Endothelial cell (in vitro differentiated cells): ENCODE data around the gene WASF2. TPM values are rescaled to one million over a fixed set of nuclear protein-coding genes. Genes with fewer than 3 reads are reported as not detected.
"Not testable (repeated sequence)": the region's sequence is repeated elsewhere in the genome, so short reads cannot be mapped to it uniquely, and the experiment has no call there.

Experiments
- DNase-seq: peaks from one replicate; pipeline ENCODE4 v3.0.0; 2021; ENCODE audit warnings: low spot score
- H3K27ac Mint-ChIP-seq: one replicate; pipeline ENCODE4 v1.8.0; 2021; ENCODE audit warnings: mixed read lengths, inconsistent platforms; ENCODE audit not compliant: unreplicated experiment
- H3K27me3 Mint-ChIP-seq: one replicate; pipeline ENCODE4 v1.8.0; 2021; ENCODE audit warnings: mild to moderate bottlenecking, moderate library complexity, mixed read lengths, inconsistent platforms; ENCODE audit not compliant: unreplicated experiment
- H3K36me3 Mint-ChIP-seq: one replicate; pipeline ENCODE4 v1.8.0; 2021; ENCODE audit warnings: mild to moderate bottlenecking, low read depth, mixed read lengths, inconsistent platforms; ENCODE audit not compliant: unreplicated experiment
- H3K4me1 Mint-ChIP-seq: one replicate; pipeline ENCODE4 v1.8.0; 2021; ENCODE audit warnings: mild to moderate bottlenecking, mixed read lengths, inconsistent platforms; ENCODE audit not compliant: unreplicated experiment
- H3K4me3 Mint-ChIP-seq: one replicate; pipeline ENCODE4 v1.8.0; 2021; ENCODE audit warnings: mild to moderate bottlenecking, mixed read lengths, inconsistent platforms; ENCODE audit not compliant: unreplicated experiment
- H3K9me3 Mint-ChIP-seq: one replicate; pipeline ENCODE4 v1.8.0; 2021; ENCODE audit warnings: mixed read lengths, inconsistent platforms; ENCODE audit not compliant: unreplicated experiment
- total RNA-seq: library from RNA; stranded (reverse); fragmentation: NEBNext Ultra II Directional; extraction: Animal tissue kit (Norgen Biotek cat#: 25700); gene quantifications from one replicate; pipeline ENCODE4 v1.2.1, GENCODE V29; 2021; ENCODE audit not compliant: unreplicated experiment
- TF ChIP-seq, protein P1 (sequence below): fragments of 200-600 bp; sonication (generic); IDR thresholded peaks from one replicate; pipeline ENCODE4 v1.5.0; 2021; ENCODE audit warnings: antibody characterized with exemption; ENCODE audit not compliant: unreplicated experiment

Gene WASF2
- total RNA-seq, 1 donor from 2014 or later: 272 TPM

DNA sequence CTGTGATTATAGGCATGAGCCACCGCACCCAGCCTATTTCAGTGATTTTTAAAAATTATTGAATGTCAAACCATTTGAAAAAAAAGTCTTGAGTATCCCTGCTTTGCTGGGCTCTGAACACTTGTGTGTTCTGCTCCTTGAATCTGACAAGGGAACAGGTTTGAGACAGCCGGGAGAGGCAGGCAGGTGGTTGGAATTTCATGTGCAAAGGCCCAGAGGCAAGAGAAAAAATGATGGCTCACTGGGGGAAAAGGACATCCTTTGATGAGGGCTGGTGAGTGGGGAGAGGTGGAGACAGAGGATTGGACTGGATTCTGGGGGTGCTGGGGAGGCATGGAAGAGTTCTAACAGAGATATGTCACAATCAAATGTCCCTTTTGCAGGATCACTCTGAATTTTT is 13.1 kb upstream of the WASF2 start:
- H3K4me1 Mint-ChIP-seq: peaks cover 5% of the 10 kb centered on the region
- H3K27me3 Mint-ChIP-seq: peaks cover 3% of the 10 kb centered on the region
- H3K9me3 Mint-ChIP-seq: no peaks in the 10 kb centered on the region
- no peaks in the 10 kb centered on the region for H3K36me3 Mint-ChIP-seq
- H3K4me3 Mint-ChIP-seq: no peak overlapping the region
- TF ChIP-seq, protein P1, sequence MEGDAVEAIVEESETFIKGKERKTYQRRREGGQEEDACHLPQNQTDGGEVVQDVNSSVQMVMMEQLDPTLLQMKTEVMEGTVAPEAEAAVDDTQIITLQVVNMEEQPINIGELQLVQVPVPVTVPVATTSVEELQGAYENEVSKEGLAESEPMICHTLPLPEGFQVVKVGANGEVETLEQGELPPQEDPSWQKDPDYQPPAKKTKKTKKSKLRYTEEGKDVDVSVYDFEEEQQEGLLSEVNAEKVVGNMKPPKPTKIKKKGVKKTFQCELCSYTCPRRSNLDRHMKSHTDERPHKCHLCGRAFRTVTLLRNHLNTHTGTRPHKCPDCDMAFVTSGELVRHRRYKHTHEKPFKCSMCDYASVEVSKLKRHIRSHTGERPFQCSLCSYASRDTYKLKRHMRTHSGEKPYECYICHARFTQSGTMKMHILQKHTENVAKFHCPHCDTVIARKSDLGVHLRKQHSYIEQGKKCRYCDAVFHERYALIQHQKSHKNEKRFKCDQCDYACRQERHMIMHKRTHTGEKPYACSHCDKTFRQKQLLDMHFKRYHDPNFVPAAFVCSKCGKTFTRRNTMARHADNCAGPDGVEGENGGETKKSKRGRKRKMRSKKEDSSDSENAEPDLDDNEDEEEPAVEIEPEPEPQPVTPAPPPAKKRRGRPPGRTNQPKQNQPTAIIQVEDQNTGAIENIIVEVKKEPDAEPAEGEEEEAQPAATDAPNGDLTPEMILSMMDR: no peak
- H3K27ac Mint-ChIP-seq: no peak overlapping the region
- no peak for DNase-seq

DNA sequence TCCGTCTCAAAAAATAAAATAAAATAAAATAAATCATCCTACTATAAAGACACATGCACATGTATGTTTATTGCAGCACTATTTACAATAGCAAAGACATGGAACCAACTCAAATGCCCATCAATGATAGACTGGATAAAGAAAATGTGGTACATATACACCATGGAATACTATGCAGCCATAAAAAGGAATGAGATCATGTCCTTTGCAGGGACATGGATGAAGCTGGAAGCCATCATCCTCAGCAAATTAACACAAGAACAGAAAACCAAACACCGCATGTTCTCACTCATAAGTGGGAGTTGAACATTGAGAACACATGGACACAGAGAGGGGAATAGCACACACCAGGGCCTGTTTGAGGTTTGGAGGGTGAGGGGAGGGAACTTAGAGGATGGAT is 11.2 kb upstream of the WASF2 start:
- H3K36me3 Mint-ChIP-seq, H3K4me1 Mint-ChIP-seq, H3K27me3 Mint-ChIP-seq, H3K4me3 Mint-ChIP-seq, DNase-seq, H3K9me3 Mint-ChIP-seq, H3K27ac Mint-ChIP-seq: not testable (repeated sequence)

DNA sequence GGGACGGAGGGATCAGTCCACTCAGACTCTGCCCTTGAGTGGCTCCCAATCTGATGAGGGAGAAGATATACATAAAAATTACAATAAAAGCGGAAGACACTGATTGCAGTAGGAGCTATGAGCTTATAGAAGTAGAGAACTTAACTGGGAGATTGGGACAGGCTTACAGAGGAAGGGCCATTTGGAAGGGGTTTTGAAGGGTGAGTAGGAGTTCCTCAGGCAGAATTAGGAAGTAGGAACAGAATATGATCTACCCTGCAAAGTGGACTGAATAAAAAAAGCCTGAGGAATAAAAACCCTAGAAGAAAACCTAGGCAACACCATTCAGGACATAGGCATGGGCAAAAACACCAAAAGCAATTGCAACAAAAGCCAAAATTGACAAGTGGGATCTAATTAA is 9.2 kb upstream of the WASF2 start:
- no peak overlapping the region for H3K27ac Mint-ChIP-seq
- TF ChIP-seq, protein P1: no peak

DNA sequence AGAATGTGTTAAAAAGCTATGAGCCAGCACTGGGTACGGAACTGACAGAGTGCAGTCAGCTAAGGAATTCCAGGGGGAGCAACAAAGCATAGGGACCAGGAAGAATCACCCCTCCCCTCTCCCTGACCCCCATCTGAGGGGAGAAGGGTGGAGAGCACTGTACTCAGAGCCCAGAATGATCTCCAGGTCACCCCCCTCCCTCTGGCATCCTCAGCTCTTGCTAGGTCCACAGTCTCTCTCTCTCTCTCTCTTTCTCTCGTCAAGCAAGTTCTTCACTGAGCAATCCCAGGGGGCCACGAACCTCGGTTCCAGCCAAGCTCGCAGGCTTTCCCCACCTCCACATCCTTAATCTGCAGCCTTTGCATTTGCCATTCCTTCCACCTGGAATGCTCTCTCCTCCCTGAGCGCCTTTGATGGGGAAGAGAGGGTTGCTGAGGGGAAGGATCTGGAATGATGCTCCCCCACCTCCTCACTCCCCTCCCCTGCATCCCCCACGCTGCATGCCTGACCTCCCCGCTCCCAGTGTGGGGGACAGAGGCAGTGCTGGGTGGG is 6.7 kb upstream of the WASF2 start:
- H3K27me3 Mint-ChIP-seq: no peaks in the 10 kb centered on the region
- TF ChIP-seq, protein P1: no peak
- peaks cover 3% of the 10 kb centered on the region for H3K4me1 Mint-ChIP-seq
- peak; percentile 26 for DNase-seq
- no peaks in the 10 kb centered on the region for H3K36me3 Mint-ChIP-seq
- no peak overlapping the region for H3K27ac Mint-ChIP-seq
- H3K4me3 Mint-ChIP-seq: no peak overlapping the region
- no peaks in the 10 kb centered on the region for H3K9me3 Mint-ChIP-seq

More for the DNA sequence above, 9.2 kb upstream of the WASF2 start:
- Mint-ChIP-seq H3K27me3 (peaks cover 1% of the 10 kb centered on the region), H3K4me1 (peaks cover 8% of the 10 kb centered on the region), H3K9me3 (no peaks in the 10 kb centered on the region), H3K4me3 (no peak overlapping the region), H3K36me3 (no peaks in the 10 kb centered on the region)
- no peak for DNase-seq

DNA sequence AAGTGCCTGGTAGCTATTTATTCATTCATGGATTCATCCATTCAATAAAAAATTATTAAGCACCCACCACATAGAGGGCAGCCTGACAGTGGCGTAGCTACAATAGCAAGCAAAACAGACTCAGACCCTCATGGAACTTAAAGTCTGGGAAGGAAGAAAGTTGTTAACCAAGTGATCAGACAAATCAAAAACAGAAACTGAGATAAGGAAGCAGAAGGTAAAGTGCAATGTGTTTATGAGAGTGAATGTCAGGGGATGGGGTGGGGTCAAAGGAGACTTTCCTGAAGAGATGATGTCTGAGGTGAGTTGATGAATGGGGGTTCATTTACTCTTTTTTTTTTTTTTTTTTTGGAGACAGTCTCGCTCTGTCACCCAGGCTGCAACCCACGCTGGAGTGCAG is 2.8 kb upstream of the WASF2 start:
- Mint-ChIP-seq H3K27ac (no peak overlapping the region), H3K36me3 (peaks cover 5% of the 10 kb centered on the region), H3K27me3 (peaks cover 13% of the 10 kb centered on the region), H3K4me3 (no peak overlapping the region), H3K4me1 (peaks cover 23% of the 10 kb centered on the region), H3K9me3 (no peaks in the 10 kb centered on the region)
- TF ChIP-seq, protein P1: no peak
- no peak for DNase-seq
